ENCODE measurements around the gene SLC16A8. TPM values are rescaled to one million over a fixed set of nuclear protein-coding genes. Genes with fewer than 3 reads are reported as not detected.

The SLC16A8 gene
- total RNA-seq, 2 donors from 2014 or later: 0.57 to 1.1 TPM

- Histone ChIP-seq H3K27me3 (ENCODE audit: control insufficient read depth, insufficient read depth, low read length, poor library complexity, severe bottlenecking) (no peaks in the 10 kb centered on the region), H3K4me3 (ENCODE audit: low read length) (no peak overlapping the region), H3K27ac (ENCODE audit: low read depth, low read length) (no peak overlapping the region), H3K9ac (ENCODE audit: extremely low read depth, low read length, poor library complexity, severe bottlenecking) (no peak overlapping the region), H3K36me3 (ENCODE audit: control insufficient read depth, insufficient read depth, low read length) (peaks cover 25% of the 10 kb centered on the region), H3K9me3 (ENCODE audit: control insufficient read depth, low read length) (no peaks in the 10 kb centered on the region), H3K4me1 (ENCODE audit: control insufficient read depth, insufficient read depth, low read length) (no peaks in the 10 kb centered on the region)
- Mint-ChIP-seq H3K36me3 (ENCODE audit: low read depth) (peaks cover 31% of the 10 kb centered on the region), H3K27ac (peak overlapping the region; percentile 55), H3K4me3 (no peak overlapping the region), H3K27me3 (ENCODE audit: insufficient read depth) (no peaks in the 10 kb centered on the region), H3K9me3 (no peaks in the 10 kb centered on the region), H3K4me1 (no peaks in the 10 kb centered on the region)
- DNase-seq: peak; percentile 40
- WGBS, 2 experiments (ENCODE audit: insufficient coverage in 1 of 2, insufficient read length in 1 of 2): 94 to 97% methylated on average over 13 to 28 of the region's 28 CpGs
- TF ChIP-seq, protein P1, sequence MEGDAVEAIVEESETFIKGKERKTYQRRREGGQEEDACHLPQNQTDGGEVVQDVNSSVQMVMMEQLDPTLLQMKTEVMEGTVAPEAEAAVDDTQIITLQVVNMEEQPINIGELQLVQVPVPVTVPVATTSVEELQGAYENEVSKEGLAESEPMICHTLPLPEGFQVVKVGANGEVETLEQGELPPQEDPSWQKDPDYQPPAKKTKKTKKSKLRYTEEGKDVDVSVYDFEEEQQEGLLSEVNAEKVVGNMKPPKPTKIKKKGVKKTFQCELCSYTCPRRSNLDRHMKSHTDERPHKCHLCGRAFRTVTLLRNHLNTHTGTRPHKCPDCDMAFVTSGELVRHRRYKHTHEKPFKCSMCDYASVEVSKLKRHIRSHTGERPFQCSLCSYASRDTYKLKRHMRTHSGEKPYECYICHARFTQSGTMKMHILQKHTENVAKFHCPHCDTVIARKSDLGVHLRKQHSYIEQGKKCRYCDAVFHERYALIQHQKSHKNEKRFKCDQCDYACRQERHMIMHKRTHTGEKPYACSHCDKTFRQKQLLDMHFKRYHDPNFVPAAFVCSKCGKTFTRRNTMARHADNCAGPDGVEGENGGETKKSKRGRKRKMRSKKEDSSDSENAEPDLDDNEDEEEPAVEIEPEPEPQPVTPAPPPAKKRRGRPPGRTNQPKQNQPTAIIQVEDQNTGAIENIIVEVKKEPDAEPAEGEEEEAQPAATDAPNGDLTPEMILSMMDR (conservative IDR thresholded peaks at IDR 0.05): no peak
Measured at GRCh38 chr22:38073150-38074130, 10.5 kb downstream of the SLC16A8 start.

DNA sequence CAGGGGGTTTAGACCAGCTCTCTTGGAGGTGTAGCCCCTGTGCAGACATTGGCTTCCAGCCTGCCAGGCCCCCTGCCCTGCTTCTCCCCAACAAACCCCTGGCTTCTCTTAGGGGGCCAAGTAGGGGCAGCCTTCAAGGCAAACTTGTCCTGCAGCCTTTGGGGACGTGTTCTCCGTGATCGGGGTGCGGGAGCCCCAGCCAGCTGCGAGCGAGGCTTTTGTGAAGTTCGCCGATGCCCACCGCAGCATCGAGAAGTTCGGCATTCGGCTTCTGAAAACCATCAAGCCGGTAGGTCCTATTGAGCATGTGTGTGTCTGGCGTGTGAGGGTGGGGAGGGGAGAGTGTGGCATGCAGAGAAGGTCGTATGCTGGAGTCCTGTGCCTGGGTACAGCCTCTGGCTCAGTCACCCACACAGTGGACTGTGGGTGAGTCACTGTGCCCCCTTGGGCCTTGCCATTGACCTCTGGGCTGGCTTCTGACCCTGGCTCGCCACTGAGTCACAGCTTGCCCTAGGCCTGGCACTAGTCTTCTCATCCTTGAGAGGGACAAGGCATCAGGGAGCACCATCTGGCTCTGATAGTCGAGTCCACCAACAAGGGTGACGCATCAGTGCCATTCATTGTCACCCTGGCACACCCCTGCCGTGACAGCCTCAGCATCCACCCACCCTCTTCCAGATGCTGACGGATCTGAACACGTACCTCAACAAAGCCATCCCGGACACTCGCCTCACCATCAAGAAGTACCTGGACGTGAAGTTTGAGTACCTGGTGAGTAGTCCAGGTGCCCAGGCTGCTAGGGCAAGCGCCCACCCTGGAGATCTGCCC, 11.4 kb downstream of the SLC16A8 start:
- Histone ChIP-seq H3K36me3 (ENCODE audit: control insufficient read depth, insufficient read depth, low read length) (peaks cover 25% of the 10 kb centered on the region), H3K4me1 (ENCODE audit: control insufficient read depth, insufficient read depth, low read length) (no peaks in the 10 kb centered on the region), H3K9ac (ENCODE audit: extremely low read depth, low read length, poor library complexity, severe bottlenecking) (no peak overlapping the region), H3K27ac (ENCODE audit: low read depth, low read length) (no peak overlapping the region), H3K9me3 (ENCODE audit: control insufficient read depth, low read length) (no peaks in the 10 kb centered on the region), H3K27me3 (ENCODE audit: control insufficient read depth, insufficient read depth, low read length, poor library complexity, severe bottlenecking) (no peaks in the 10 kb centered on the region), H3K4me3 (ENCODE audit: low read length) (no peak overlapping the region)
- TF ChIP-seq, protein P1 (conservative IDR thresholded peaks at IDR 0.05): no peak
- Mint-ChIP-seq H3K4me3 (no peak overlapping the region), H3K27ac (no peak overlapping the region), H3K4me1 (no peaks in the 10 kb centered on the region), H3K27me3 (ENCODE audit: insufficient read depth) (no peaks in the 10 kb centered on the region), H3K9me3 (no peaks in the 10 kb centered on the region), H3K36me3 (ENCODE audit: low read depth) (peaks cover 37% of the 10 kb centered on the region)
- DNase-seq: no peak
- WGBS, 2 experiments (ENCODE audit: insufficient coverage in 1 of 2, insufficient read length in 1 of 2): 94 to 97% methylated on average over 19 to 25 of the region's 25 CpGs

DNA sequence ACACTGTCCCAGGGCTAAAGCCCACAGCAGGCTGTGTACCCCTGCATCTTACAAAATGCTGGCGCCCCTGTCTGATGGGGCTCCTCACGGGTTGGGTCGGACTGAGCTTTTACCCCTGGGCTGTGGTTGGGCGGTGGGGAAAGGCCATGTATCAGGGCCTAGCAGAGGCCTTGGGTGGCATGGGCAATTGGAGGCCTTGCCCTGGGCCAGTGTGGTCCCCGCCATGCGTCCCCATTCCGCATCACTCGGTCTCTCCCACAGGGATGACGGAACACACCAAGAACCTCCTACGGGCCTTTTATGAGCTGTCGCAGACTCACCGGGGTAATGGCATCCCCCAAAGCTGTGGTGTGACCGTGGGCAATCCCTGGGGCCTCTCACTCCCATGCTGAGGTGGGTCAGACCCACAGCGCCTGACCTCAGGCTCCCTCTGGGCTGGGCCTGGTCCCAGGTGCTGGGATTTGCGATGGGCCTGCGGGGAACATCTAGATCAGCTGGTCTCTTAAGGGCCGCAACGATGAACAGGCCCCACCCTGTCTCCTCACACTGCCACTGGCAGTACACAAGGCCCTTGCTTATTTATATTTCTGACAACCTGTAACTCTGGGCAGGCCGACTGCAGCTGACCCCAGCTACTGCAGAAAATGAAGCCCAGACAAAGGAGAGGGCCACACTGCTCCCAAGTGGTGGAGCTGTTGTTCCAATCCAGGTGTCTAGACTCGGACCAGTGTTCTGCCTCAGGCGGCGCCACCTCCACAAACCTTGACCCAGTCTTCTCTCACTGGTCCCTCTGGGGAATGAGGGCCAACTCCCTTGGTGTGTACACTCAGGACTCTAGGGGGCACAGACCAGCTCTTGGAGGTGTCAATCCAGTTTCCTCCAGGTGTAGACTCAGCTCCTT, 12.3 kb downstream of the SLC16A8 start:
- Histone ChIP-seq H3K4me3 (ENCODE audit: low read length) (no peak overlapping the region), H3K9ac (ENCODE audit: extremely low read depth, low read length, poor library complexity, severe bottlenecking) (no peak overlapping the region), H3K36me3 (ENCODE audit: control insufficient read depth, insufficient read depth, low read length) (peaks cover 26% of the 10 kb centered on the region), H3K27me3 (ENCODE audit: control insufficient read depth, insufficient read depth, low read length, poor library complexity, severe bottlenecking) (no peaks in the 10 kb centered on the region), H3K27ac (ENCODE audit: low read depth, low read length) (no peak overlapping the region), H3K4me1 (ENCODE audit: control insufficient read depth, insufficient read depth, low read length) (no peaks in the 10 kb centered on the region), H3K9me3 (ENCODE audit: control insufficient read depth, low read length) (no peaks in the 10 kb centered on the region)
- Mint-ChIP-seq H3K27me3 (ENCODE audit: insufficient read depth) (no peaks in the 10 kb centered on the region), H3K4me3 (no peak overlapping the region), H3K36me3 (ENCODE audit: low read depth) (peaks cover 42% of the 10 kb centered on the region), H3K9me3 (no peaks in the 10 kb centered on the region), H3K27ac (no peak overlapping the region), H3K4me1 (no peaks in the 10 kb centered on the region)
- WGBS, 2 experiments (ENCODE audit: insufficient coverage in 1 of 2, insufficient read length in 1 of 2): 93 to 95% methylated on average over 17 to 22 of the region's 22 CpGs
- TF ChIP-seq, protein P1 (conservative IDR thresholded peaks at IDR 0.05): no peak
- DNase-seq: peak; percentile 42

Measured in endodermal cell (in vitro differentiated cells).